Keratinocyte (primary cell): ENCODE results near the gene TTLL13. TPM values are rescaled to one million over a fixed set of nuclear protein-coding genes. Genes with fewer than 3 reads are reported as not detected.

ENCODE experiments used
- DNase-seq: peaks from one replicate; pipeline ENCODE4 v3.0.0-alpha.2; 2011; ENCODE audit warnings: low read depth, missing footprints, low spot score
- FAIRE-seq: peaks from 2 replicates; lab custom pipeline; 2011; peaks lifted over from hg19 to GRCh38; lab: Jason Lieb, UNC
- H2AFZ ChIP-seq: 2 replicates; pipeline ENCODE4 v1.6.0; 2012; ENCODE audit warnings: low read length, control low read depth, inconsistent platforms; ENCODE audit not compliant: control insufficient read depth
- H3K27ac ChIP-seq: 2 replicates; pipeline ENCODE4 v1.5.1; 2011; ENCODE audit warnings: low read length; ENCODE audit not compliant: control insufficient read depth, insufficient read depth
- H3K27me3 ChIP-seq: 3 replicates; pipeline ENCODE4 v1.6.0; 2011; ENCODE audit warnings: low read length; ENCODE audit not compliant: control insufficient read depth, insufficient read depth; ENCODE audit errors: extremely low read depth
- H3K36me3 ChIP-seq, 2 experiments: 2 replicates in 1 of 2; 3 replicates in 1 of 2; pipeline ENCODE4 v1.5.1; 2011; ENCODE audit warnings: low read length in 2 of 2, mild to moderate bottlenecking in 1 of 2; ENCODE audit not compliant: control insufficient read depth in 2 of 2, insufficient read depth in 2 of 2; ENCODE audit errors: extremely low read depth in 1 of 2
- H3K4me1 ChIP-seq: 3 replicates; pipeline ENCODE4 v1.5.1; 2011; ENCODE audit warnings: low read length; ENCODE audit not compliant: control insufficient read depth, insufficient read depth; ENCODE audit errors: extremely low read depth
- H3K4me2 ChIP-seq: 3 replicates; pipeline ENCODE4 v1.6.0; 2011; ENCODE audit warnings: low read depth, low read length; ENCODE audit not compliant: control insufficient read depth, insufficient read depth; ENCODE audit errors: extremely low read depth
- H3K4me3 ChIP-seq, 3 experiments: fragments of 200-600 bp in 1 of 3; sonication (generic) in 1 of 3; 2 replicates in 2 of 3; 3 replicates in 1 of 3; pipeline ENCODE4 v1.5.1; 2011 to 2016; ENCODE audit warnings: low read length in 3 of 3, mild to moderate bottlenecking in 3 of 3, control low read depth in 2 of 3, inconsistent platforms in 1 of 3, low read depth in 1 of 3, mixed read lengths in 1 of 3, mixed run types in 1 of 3, moderate library complexity in 1 of 3; ENCODE audit not compliant: control insufficient read depth in 2 of 3, insufficient read depth in 2 of 3; ENCODE audit errors: extremely low read depth in 1 of 3
- H3K79me2 ChIP-seq: 2 replicates; pipeline ENCODE4 v1.6.0; 2012; ENCODE audit warnings: low read length; ENCODE audit not compliant: control insufficient read depth, insufficient read depth
- H3K9ac ChIP-seq: 3 replicates; pipeline ENCODE4 v1.6.0; 2011; ENCODE audit warnings: low read length; ENCODE audit not compliant: control insufficient read depth, insufficient read depth; ENCODE audit errors: extremely low read depth
- H3K9me1 ChIP-seq: 3 replicates; pipeline ENCODE4 v1.6.0; 2011; ENCODE audit warnings: low read length; ENCODE audit not compliant: control insufficient read depth, insufficient read depth; ENCODE audit errors: extremely low read depth
- H3K9me3 ChIP-seq: 2 replicates; pipeline ENCODE4 v1.5.1; 2012; ENCODE audit warnings: low read depth, low read length; ENCODE audit not compliant: control insufficient read depth
- H4K20me1 ChIP-seq: 3 replicates; pipeline ENCODE4 v1.6.0; 2011; ENCODE audit warnings: low read length; ENCODE audit not compliant: control insufficient read depth, insufficient read depth; ENCODE audit errors: extremely low read depth
- EZH2 ChIP-seq: IDR thresholded peaks from one replicate; pipeline ENCODE4 v1.6.1; 2012; ENCODE audit warnings: inconsistent platforms, mild to moderate bottlenecking, low read length, moderate library complexity
- dilution Hi-C: fragments of 300-500 bp; cut with MboI; formaldehyde crosslinking; loops from one replicate; pipeline ENCODE4 v1.7.0; 2020; ENCODE audit warnings: low sequenced_read_pairs; ENCODE audit not compliant: extremely low pct_ligation_motif_present
- polyA plus RNA-seq, 5 experiments: library from polyadenylated mRNA; depleted of rRNA in 3 of 5; stranded (reverse) in 3 of 5; stranded (forward) in 1 of 5; unstranded in 1 of 5; fragments of >200 nt; gene quantifications; 1 replicate in 1 of 5; 2 replicates in 3 of 5; 3 replicates in 1 of 5; pipeline versions ENCODE4 v1.2.1 to v1.2.3, GENCODE V29; 2011 to 2012; ENCODE audit warnings: missing spikeins in 2 of 5, low read depth in 1 of 5, low replicate concordance in 1 of 5
- TF ChIP-seq, protein P1 (sequence below), 3 experiments: IDR thresholded peaks in 1 of 3; conservative IDR thresholded peaks in 1 of 3; optimal IDR thresholded peaks in 1 of 3; 2 replicates in 2 of 3; 3 replicates in 1 of 3; pipeline versions ENCODE3 to v1.5.1; 2011; ENCODE audit warnings: low read length in 3 of 3, mild to moderate bottlenecking in 3 of 3, moderate library complexity in 2 of 3, control low read depth in 1 of 3, inconsistent platforms in 1 of 3; ENCODE audit not compliant: insufficient read depth in 2 of 3; ENCODE audit errors: extremely low read depth in 1 of 3

TTLL13 gene
- polyA plus RNA-seq, 1 donor (not counting 4 experiments of a cell fraction or from before 2014, with no cell fraction given), result 0.07 TPM

DNA sequence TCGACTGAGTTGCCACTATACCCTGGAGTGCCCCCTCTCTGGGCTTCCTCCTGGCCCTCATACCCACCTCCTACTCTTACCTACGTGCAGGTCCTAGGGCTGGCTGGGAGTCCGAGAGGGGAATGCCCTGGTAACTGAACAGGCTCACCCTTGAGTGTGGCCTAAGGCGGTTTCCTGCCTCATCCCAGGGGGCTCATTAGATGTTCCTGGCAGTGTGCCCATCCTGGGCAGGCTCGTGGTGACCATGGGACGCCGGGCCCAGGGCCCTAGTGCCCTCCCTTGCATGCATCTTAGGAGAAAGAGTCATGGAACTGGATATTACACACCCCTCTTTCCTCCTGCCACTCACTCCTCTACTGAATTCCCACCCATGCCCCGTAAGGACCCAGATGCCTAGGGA is 45.4 kb upstream of the TTLL13 start:
- FAIRE-seq (no peak), DNase-seq (no peak)
- Histone ChIP-seq H3K9me1 (peaks cover 8% of the 10 kb centered on the region), H3K27ac (no peak overlapping the region), H3K79me2 (peaks cover 81% of the 10 kb centered on the region), H3K9ac (peak overlapping the region; percentile 15), H4K20me1 (peaks cover 3% of the 10 kb centered on the region), H3K4me3 (peak overlapping the region in 2 of 3 experiments; percentile 82 to 99), H3K4me1 (peaks cover 43% of the 10 kb centered on the region), H3K36me3 (peaks cover 16 to 44% of the 10 kb centered on the region in 2 experiments), H2AFZ (no peak overlapping the region), H3K4me2 (peak overlapping the region; percentile 94), H3K27me3 (no peaks in the 10 kb centered on the region), H3K9me3 (no peaks in the 10 kb centered on the region)
- dilution Hi-C loops, result no loop called here
- no peak for TF ChIP-seq EZH2
- TF ChIP-seq, protein P1, sequence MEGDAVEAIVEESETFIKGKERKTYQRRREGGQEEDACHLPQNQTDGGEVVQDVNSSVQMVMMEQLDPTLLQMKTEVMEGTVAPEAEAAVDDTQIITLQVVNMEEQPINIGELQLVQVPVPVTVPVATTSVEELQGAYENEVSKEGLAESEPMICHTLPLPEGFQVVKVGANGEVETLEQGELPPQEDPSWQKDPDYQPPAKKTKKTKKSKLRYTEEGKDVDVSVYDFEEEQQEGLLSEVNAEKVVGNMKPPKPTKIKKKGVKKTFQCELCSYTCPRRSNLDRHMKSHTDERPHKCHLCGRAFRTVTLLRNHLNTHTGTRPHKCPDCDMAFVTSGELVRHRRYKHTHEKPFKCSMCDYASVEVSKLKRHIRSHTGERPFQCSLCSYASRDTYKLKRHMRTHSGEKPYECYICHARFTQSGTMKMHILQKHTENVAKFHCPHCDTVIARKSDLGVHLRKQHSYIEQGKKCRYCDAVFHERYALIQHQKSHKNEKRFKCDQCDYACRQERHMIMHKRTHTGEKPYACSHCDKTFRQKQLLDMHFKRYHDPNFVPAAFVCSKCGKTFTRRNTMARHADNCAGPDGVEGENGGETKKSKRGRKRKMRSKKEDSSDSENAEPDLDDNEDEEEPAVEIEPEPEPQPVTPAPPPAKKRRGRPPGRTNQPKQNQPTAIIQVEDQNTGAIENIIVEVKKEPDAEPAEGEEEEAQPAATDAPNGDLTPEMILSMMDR (optimal IDR thresholded peaks at IDR 0.05 in 1 of 3, IDR thresholded peaks at IDR 0.05 in 1 of 3, conservative IDR thresholded peaks at IDR 0.05 in 1 of 3; ENCODE audit: extremely low read depth in 1 of 3, insufficient read depth in 2 of 3, low read length in 3 of 3), result no peak

DNA sequence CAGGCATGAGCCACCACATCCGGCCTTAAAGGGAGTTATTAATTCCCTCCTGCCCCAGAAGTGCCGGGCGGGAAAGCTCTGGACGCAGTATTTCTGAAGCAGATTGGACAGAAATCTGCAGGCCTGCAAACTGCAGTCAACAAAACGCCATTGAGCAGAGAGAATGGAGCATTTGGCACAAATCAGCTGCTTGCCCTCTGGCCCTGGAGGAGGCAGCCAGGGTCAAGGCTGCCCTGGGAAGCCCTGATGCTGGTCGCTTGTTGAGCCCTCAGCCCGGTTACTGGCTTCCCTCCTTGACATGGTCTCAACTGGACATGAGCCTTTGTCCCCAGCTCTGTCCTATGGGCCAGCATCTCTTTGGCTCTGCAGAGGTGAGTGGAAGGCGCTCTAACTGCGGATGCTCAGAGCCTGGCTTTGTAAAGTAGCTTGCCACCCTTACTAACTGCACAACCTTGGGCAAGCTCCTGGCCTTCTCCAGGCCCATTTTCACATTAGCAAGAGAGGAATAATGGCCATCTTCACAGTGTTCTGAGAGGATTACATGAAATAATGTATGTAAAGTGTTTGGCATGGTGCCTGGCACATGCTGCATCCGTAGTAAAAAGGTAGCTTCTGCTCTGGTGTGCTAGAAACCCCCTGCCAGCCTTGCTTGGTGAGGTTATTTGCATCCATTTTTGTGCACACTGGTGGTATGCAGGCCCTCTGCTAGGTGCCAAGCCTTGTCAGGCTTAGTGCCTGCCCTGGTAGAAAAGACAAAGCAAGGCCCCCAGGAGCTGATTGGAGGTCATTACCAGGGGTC is 44.1 kb upstream of the TTLL13 start:
- Histone ChIP-seq H2AFZ (no peak overlapping the region), H3K9me1 (peaks cover 8% of the 10 kb centered on the region), H3K4me1 (peaks cover 55% of the 10 kb centered on the region), H3K4me3 (no peak overlapping the region), H3K4me2 (peak overlapping the region; percentile 45), H3K9me3 (no peaks in the 10 kb centered on the region), H3K36me3 (peaks cover 17 to 54% of the 10 kb centered on the region in 2 experiments), H3K9ac (no peak overlapping the region), H3K27ac (no peak overlapping the region), H3K79me2 (peaks cover 85% of the 10 kb centered on the region), H4K20me1 (peaks cover 3% of the 10 kb centered on the region), H3K27me3 (no peaks in the 10 kb centered on the region)
- dilution Hi-C loops, result no loop called here
- no peak for DNase-seq
- no peak for FAIRE-seq
- TF ChIP-seq EZH2, result no peak
- TF ChIP-seq, protein P1 (optimal IDR thresholded peaks at IDR 0.05 in 1 of 3, IDR thresholded peaks at IDR 0.05 in 1 of 3, conservative IDR thresholded peaks at IDR 0.05 in 1 of 3; ENCODE audit: extremely low read depth in 1 of 3, insufficient read depth in 2 of 3, low read length in 3 of 3), result no peak
